Immature natural killer cell (primary cell): ENCODE results near the gene P2RX1. TPM values are rescaled to one million over a fixed set of nuclear protein-coding genes. Genes with fewer than 3 reads are reported as not detected.

Experiments
- DNase-seq, 3 donors: peaks; one replicate each; pipeline ENCODE4 v3.0.0; 2022; ENCODE audit warnings: mixed read lengths in 1 of 3
- H3K27ac Mint-ChIP-seq, 6 donors: one replicate each; pipeline ENCODE4 v1.8.0; 2020; ENCODE audit warnings: mixed read lengths in 6 of 6, mild to moderate bottlenecking in 5 of 6, inconsistent platforms in 4 of 6, moderate library complexity in 3 of 6
- H3K27me3 Mint-ChIP-seq, 3 donors: one replicate each; pipeline ENCODE4 v1.8.0; 2020 to 2021; ENCODE audit warnings: low read depth in 3 of 3, mild to moderate bottlenecking in 3 of 3, mixed read lengths in 3 of 3, moderate library complexity in 3 of 3, inconsistent platforms in 1 of 3
- H3K36me3 Mint-ChIP-seq, 3 donors: one replicate each; pipeline ENCODE4 v1.8.0; 2020; ENCODE audit warnings: mixed read lengths in 3 of 3, inconsistent platforms in 2 of 3, mild to moderate bottlenecking in 2 of 3
- H3K4me1 Mint-ChIP-seq, 2 donors: one replicate each; pipeline ENCODE4 v1.8.0; 2020; ENCODE audit warnings: inconsistent platforms in 2 of 2, mild to moderate bottlenecking in 2 of 2, mixed read lengths in 2 of 2, moderate library complexity in 1 of 2
- H3K4me3 Mint-ChIP-seq, 5 donors: one replicate each; pipeline ENCODE4 v1.8.0; 2020; ENCODE audit warnings: mild to moderate bottlenecking in 5 of 5, mixed read lengths in 5 of 5, inconsistent platforms in 3 of 5, moderate library complexity in 3 of 5
- H3K9me3 Mint-ChIP-seq, 6 donors: one replicate each; pipeline ENCODE4 v1.8.0; 2020; ENCODE audit warnings: mild to moderate bottlenecking in 6 of 6, mixed read lengths in 6 of 6, inconsistent platforms in 4 of 6, moderate library complexity in 3 of 6
- polyA plus RNA-seq, 3 donors: library from polyadenylated mRNA; unstranded; fragments of 300-500 nt; fragmentation: Illumina TruSeq; gene quantifications; one replicate each; pipeline ENCODE4 v1.2.3, GENCODE V29; 2021

Gene P2RX1
- polyA plus RNA-seq, 3 donors from 2014 or later = 0.33 TPM; not detected in 2

- Mint-ChIP-seq H3K4me1 (no peaks in the 10 kb centered on the region), H3K4me3 (no peak overlapping the region), H3K9me3 (no peaks in the 10 kb centered on the region), H3K36me3 (no peaks in the 10 kb centered on the region), H3K27me3 (peaks cover 0 to 3% (median 0%) of the 10 kb centered on the region in 3 donors), H3K27ac (no peak overlapping the region)
- DNase-seq = no peak
Observed at GRCh38 chr17:3879186-3879585, 37.1 kb downstream of the P2RX1 start.

- Mint-ChIP-seq H3K4me3 (no peak overlapping the region), H3K4me1 (no peaks in the 10 kb centered on the region), H3K27ac (no peak overlapping the region)
Observed at GRCh38 chr17:3877220-3877619, 39.0 kb downstream of the P2RX1 start.

DNA sequence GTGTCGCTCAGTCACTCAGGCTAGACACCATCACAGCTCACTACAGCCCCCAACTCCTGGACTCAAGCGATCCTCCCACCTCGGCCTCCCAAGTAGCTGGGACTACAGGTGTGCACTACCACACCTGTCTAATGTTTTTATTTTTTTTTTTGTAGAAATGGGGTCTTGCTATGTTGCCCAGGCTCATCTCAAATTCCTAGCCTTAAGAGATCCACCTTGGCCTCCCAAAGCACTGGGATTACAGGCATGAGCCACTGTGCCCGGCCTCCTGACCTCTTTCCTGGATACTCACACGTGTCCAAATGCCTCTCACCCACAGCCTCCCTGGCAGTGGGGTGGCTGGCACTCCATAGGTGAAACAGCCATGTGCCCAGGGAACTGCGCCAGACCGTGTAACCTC is 40.9 kb downstream of the P2RX1 start:
- Mint-ChIP-seq H3K27me3 (peaks cover 2 to 6% (median 3%) of the 10 kb centered on the region in 3 donors), H3K4me3 (no peak overlapping the region), H3K27ac (no peak overlapping the region), H3K9me3 (no peaks in the 10 kb centered on the region), H3K4me1 (peaks cover 7% of the 10 kb centered on the region in 2 donors), H3K36me3 (no peaks in the 10 kb centered on the region)
- DNase-seq = no peak

More at GRCh38 chr17:3877220-3877619, 39.0 kb downstream of the P2RX1 start:
- H3K36me3 Mint-ChIP-seq = no peaks in the 10 kb centered on the region
- no peaks in the 10 kb centered on the region for H3K9me3 Mint-ChIP-seq
- H3K27me3 Mint-ChIP-seq = peaks cover 0 to 3% (median 0%) of the 10 kb centered on the region in 3 donors
- DNase-seq = no peak

DNA sequence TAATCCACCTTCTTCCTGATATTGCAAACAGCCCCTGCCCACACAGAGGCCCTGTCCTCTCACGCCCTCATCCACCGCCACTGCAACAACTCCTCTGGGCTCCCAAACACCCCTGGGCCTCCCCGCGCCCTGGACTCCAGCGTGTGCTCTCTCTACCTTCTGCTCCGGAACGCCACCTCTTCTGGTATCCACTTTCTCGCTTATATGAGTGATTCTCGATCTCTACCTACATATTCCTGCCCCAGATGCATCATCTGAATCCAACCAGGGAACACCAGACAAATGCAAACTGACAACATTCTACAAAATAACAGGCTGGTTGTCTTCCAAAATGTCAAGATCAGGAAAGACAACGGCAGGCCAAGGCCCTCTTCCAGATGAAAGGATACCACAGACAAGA is 42.4 kb downstream of the P2RX1 start:
- Mint-ChIP-seq H3K36me3 (no peaks in the 10 kb centered on the region), H3K4me3 (no peak overlapping the region), H3K9me3 (no peaks in the 10 kb centered on the region), H3K27ac (peak overlapping the region in 3 of 6 donors; percentile 9 to 13 (median 12)), H3K4me1 (peaks cover 7 to 13% of the 10 kb centered on the region in 2 donors), H3K27me3 (peaks cover 0 to 6% (median 2%) of the 10 kb centered on the region in 3 donors)
- DNase-seq = no peak

GRCh38 chr17:3870871-3871306 is 45.4 kb downstream of the P2RX1 start:
- Mint-ChIP-seq H3K9me3 (no peaks in the 10 kb centered on the region), H3K27ac (peak overlapping the region; percentile 86 to 99 (median 97)), H3K4me3 (peak overlapping the region; percentile 67 to 96 (median 89)), H3K27me3 (peaks cover 0 to 6% (median 2%) of the 10 kb centered on the region in 3 donors), H3K4me1 (peaks cover 7 to 13% of the 10 kb centered on the region in 2 donors), H3K36me3 (no peaks in the 10 kb centered on the region)
- peak; percentile 53 to 63 (median 54) for DNase-seq

DNA sequence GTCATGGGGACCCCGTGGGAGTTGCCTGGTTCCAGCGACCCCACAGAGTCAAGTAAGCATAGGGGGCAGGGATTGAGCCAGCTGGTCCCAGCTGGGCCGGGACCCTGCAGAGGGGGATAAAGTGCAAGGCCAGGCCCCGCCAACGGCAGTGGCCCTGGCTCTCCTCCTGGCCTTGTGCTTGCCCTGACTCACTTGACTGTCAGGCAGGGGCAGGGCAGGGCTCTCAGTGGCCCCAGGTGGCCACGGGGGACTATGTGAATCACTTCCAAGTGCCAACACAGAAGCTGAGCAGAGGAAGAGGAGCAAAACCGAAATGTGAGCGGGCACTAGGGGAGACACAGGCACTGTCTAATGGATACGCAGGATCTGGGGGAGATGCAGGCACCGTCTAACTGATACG is 48.7 kb downstream of the P2RX1 start:
- H3K4me3 Mint-ChIP-seq = no peak overlapping the region
- DNase-seq = no peak
- H3K4me1 Mint-ChIP-seq = peaks cover 7 to 13% of the 10 kb centered on the region in 2 donors
- H3K27me3 Mint-ChIP-seq = peaks cover 0 to 6% (median 4%) of the 10 kb centered on the region in 3 donors
- H3K9me3 Mint-ChIP-seq = no peaks in the 10 kb centered on the region
- H3K27ac Mint-ChIP-seq = peak overlapping the region in 3 of 6 donors; percentile 13 to 42 (median 29)
- no peaks in the 10 kb centered on the region for H3K36me3 Mint-ChIP-seq

DNA sequence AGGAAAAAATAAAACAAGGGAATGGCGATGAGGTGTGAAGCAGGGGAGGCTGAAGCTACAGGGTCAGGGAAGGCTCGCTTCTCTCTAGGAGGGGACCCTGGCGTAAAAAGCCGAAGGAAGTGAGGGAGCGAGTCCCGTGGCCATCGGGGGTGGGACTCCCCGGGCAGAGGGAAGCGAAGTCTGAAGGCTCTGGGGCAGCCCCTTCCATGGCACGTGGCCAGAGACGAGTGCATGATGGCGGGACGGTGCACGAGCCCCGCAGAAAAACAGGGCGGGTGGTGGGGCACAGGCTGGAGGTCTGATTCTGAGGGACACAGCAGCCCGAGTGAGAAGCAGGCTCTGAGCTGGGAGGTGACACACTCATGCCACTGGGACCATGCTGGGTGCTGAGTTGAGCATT is 49.2 kb downstream of the P2RX1 start:
- Mint-ChIP-seq H3K4me1 (peaks cover 7 to 13% of the 10 kb centered on the region in 2 donors), H3K27ac (peak overlapping the region in 3 of 6 donors; percentile 2 to 36 (median 35)), H3K9me3 (no peaks in the 10 kb centered on the region), H3K4me3 (no peak overlapping the region), H3K27me3 (peaks cover 0 to 6% (median 4%) of the 10 kb centered on the region in 3 donors), H3K36me3 (no peaks in the 10 kb centered on the region)
- no peak for DNase-seq

DNA sequence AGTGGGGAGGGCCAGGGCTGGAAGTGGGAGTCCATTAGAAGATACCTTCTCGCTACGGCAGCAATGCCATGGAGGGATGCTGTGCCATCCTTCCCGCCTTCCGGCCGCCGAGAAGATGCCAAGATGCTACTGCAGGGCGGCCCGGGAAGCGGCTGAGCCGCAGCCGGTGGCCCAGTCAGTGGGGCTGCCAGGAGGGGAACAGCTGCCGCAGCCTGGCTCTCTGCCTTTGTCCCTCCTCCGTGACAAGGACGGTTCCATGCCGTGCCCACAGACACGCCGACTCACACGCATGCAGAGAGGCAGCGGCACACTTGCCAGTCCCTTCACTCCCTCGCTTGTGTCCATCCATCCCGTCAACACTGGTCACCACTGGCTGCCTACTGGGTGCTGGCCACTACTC is 50.0 kb downstream of the P2RX1 start:
- no peak overlapping the region for H3K27ac Mint-ChIP-seq
- no peak overlapping the region for H3K4me3 Mint-ChIP-seq
- no peaks in the 10 kb centered on the region for H3K9me3 Mint-ChIP-seq
- peaks cover 7 to 13% of the 10 kb centered on the region in 2 donors for H3K4me1 Mint-ChIP-seq
- H3K27me3 Mint-ChIP-seq = peaks cover 0 to 6% (median 4%) of the 10 kb centered on the region in 3 donors
- no peaks in the 10 kb centered on the region for H3K36me3 Mint-ChIP-seq
- no peak for DNase-seq

- Mint-ChIP-seq H3K27ac (no peak overlapping the region), H3K9me3 (no peaks in the 10 kb centered on the region)
Observed at GRCh38 chr17:3865176-3865575, 51.1 kb downstream of the P2RX1 start.

GRCh38 chr17:3864534-3864933 is 51.7 kb downstream of the P2RX1 start:
- peaks cover 0 to 4% (median 3%) of the 10 kb centered on the region in 3 donors for H3K27me3 Mint-ChIP-seq
- no peak overlapping the region for H3K4me3 Mint-ChIP-seq
- H3K36me3 Mint-ChIP-seq = no peaks in the 10 kb centered on the region
- no peak for DNase-seq
- no peaks in the 10 kb centered on the region for H3K4me1 Mint-ChIP-seq
- peak overlapping the region in 1 of 6 donors; percentile 29 for H3K27ac Mint-ChIP-seq
- H3K9me3 Mint-ChIP-seq = no peaks in the 10 kb centered on the region

More at GRCh38 chr17:3865176-3865575, 51.1 kb downstream of the P2RX1 start:
- Mint-ChIP-seq H3K36me3 (no peaks in the 10 kb centered on the region), H3K4me1 (peaks cover 0 to 5% of the 10 kb centered on the region in 2 donors), H3K27me3 (peaks cover 0 to 4% (median 3%) of the 10 kb centered on the region in 3 donors), H3K4me3 (no peak overlapping the region)
- DNase-seq = no peak

DNA sequence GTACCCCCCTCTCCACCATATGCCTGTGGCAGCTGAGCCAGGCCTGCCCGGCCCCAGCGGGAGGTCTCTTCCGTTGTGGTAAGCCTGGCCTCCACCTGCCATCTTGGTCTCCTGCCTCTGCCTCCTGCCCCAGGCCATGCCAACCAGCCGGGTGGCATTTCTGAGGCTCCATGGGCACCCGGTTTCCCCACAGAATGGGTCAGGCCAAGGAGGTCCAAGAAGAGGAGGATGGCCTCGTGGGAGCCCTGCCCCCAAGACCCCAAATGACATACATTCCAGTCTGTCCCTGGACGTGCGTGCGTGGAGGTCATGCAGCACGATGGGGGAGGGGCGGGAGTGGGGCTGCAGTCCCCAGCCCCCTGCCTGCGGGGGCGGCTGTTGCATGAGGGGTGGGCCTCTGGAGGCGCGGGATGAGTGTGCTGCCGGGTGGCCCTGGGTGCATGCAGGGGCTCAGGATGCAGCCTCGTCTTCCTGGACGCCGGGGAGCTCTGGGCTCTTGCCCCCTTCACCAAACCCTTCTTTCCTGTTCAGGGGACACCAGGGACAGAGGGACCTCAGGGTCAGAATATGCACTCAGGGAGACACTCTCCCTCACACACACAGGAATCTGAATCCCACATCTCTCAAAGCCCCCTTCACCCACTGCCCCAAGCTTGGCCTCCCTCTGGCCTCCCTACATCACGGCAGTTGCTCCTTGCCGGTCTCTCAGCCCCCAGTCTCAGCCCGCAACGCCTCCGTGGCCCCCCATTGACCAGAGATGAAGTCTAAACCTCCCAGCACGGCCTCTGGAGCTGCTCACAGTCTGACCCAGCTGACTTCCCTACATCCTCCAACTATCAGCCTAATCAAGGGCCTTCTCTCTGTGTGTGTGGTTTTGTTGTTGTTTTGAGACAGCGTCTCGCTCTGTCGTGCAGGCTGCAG is 54.2 kb downstream of the P2RX1 start:
- no peak overlapping the region for H3K4me3 Mint-ChIP-seq
- no peaks in the 10 kb centered on the region for H3K4me1 Mint-ChIP-seq
- DNase-seq = no peak

DNA sequence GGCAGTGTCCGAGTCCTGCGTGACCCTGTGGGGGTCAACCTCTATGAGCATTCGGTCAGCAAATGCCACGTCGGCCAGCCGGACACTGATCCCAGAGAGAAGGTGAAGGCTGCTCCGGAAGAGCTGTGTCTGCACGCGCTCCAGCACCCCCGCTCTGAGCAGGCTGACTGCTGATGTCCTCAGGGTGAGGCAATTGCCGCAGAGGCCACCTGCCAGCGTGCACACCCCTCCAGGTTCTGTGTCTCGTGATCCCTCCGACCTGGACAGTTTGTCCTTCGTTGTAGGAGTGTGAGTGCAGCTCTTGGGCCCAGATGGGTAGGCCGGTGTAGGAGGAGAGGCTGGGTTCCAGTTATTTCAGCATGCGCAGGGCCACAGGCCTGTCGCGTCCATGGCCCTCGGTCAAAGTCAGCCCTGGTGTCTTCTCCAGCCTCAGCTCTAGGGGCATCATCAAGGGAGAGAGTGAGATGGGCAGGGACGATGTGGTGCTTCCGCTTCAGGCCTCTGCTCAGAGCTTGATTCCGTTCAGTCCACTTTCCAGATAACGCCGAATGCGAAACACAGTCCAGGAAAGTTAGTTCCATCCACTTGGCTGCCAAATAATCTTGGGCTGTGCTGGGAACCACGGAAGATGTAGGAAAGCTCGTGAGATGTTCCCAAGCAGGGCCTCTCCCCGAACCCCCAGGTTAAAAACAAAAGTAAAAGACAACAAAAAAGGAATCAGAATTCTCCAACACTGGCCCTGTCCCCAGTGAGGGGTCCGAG is 55.1 kb downstream of the P2RX1 start:
- H3K27ac Mint-ChIP-seq = no peak overlapping the region
- no peaks in the 10 kb centered on the region for H3K4me1 Mint-ChIP-seq
- DNase-seq = no peak
- H3K27me3 Mint-ChIP-seq = peaks cover 1 to 4% (median 3%) of the 10 kb centered on the region in 3 donors
- no peaks in the 10 kb centered on the region for H3K36me3 Mint-ChIP-seq
- H3K9me3 Mint-ChIP-seq = no peaks in the 10 kb centered on the region
- H3K4me3 Mint-ChIP-seq = no peak overlapping the region

More for the DNA sequence above, 54.2 kb downstream of the P2RX1 start:
- Mint-ChIP-seq H3K27me3 (peaks cover 0 to 4% (median 3%) of the 10 kb centered on the region in 3 donors), H3K36me3 (no peaks in the 10 kb centered on the region), H3K9me3 (no peaks in the 10 kb centered on the region), H3K27ac (no peak overlapping the region)

GRCh38 chr17:3859940-3860339 is 56.3 kb downstream of the P2RX1 start:
- Mint-ChIP-seq H3K9me3 (no peaks in the 10 kb centered on the region), H3K27me3 (peaks cover 2 to 4% (median 3%) of the 10 kb centered on the region in 3 donors), H3K4me1 (no peaks in the 10 kb centered on the region), H3K36me3 (no peaks in the 10 kb centered on the region), H3K4me3 (no peak overlapping the region), H3K27ac (no peak overlapping the region)
- DNase-seq = no peak
